SHP77 (cell line): ENCODE measurements around the gene ZNF57.
"Not testable (repeated sequence)": the region's sequence is repeated elsewhere in the genome, so short reads cannot be mapped to it uniquely, and the experiment has no call there.

Experiments
- DNase-seq, 2 experiments: peaks; one replicate each; lab custom pipeline; 2025; lab: John Stamatoyannopoulos, UW

ZNF57 gene

DNA sequence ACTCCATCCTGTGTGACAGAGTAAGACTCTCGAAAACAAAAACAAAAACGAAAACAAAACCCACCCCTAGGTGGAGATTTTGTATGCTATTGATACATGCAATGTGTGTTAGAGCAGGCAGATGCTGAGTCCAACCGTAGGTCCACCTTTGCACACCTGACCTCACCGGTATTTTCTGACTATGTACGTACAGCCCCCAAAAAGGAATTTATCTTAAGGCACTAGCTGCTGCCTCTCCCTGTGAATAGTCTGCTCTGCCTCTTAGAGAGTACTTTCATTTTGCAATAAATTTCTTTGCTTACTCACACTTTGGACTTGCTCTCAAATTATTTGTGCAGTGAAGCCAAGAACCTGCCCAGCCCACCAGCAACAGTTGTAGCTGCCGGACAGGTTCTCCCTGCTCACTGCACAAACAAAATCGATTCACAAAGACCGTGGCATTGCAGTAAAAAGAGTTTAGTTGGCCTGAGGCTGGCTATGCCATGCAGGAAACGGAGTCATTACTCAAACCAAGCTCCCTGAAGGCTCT is 52.3 kb downstream of the ZNF57 start:
- DNase-seq, result no peak

DNA sequence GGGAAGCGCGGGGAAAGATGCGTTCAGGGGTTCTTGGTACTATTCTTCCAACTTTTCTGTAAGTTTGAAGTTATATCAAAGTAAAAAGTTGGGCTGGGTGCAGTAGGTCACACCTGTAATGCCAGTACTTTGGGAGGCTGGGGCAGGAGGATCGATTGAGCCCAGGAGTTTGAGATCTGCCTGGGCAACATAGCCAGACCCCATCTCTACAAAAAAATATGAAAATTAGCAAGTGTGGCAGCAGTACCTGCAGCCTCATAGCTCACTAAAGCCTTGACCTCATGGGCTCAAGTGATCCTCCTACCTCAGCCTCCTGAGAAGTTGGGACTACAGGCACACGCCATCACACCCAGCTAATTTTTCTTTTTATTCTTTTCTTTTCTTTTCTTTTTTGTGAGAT is 56.4 kb downstream of the ZNF57 start:
- no peak for DNase-seq

GRCh38 chr19:2960120-2960519 is 59.4 kb downstream of the ZNF57 start:
- no peak for DNase-seq

- peak; percentile 58 to 70 for DNase-seq
These were observed 61.4 kb downstream of the ZNF57 start for GRCh38 chr19:2962018-2962670.

DNA sequence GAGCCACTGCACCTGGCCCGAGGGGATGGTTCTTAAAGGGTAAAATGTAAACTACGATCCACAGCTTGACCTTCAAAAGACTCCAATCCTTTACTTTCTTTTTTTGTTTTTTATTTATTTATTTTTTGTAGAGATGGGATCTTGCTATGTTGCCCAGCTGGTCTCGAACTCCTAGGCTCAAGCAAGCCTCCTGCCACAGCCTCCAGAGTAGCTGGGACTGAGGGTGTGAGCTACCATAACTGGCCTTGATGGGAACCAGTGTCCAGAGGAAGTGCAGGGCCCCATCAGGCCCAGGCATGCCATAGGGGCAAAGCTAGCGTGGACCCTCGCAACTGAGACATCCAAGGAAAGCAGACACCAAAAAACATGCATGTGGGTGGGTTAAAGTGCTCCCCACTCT is 62.4 kb downstream of the ZNF57 start:
- no peak for DNase-seq

DNA sequence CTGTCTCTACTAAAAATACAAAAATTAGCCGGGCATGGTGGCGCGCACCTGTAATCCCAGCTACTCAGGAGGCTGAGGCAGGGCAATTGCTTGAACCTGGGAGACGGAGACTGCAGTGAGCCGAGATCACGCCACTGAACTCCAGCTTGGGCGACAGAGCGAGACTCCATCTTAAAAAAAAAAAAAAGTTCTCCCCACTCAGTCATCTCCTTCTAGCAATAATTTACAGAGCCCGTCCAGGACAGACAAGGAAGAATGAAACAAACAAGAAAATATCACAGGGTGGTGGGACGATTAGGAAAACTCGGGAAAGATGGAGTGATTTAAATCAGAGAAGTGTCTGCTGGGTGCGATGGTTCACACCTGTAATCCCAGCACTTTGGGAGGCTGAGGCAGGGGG is 62.9 kb downstream of the ZNF57 start:
- not testable (repeated sequence) for DNase-seq

DNA sequence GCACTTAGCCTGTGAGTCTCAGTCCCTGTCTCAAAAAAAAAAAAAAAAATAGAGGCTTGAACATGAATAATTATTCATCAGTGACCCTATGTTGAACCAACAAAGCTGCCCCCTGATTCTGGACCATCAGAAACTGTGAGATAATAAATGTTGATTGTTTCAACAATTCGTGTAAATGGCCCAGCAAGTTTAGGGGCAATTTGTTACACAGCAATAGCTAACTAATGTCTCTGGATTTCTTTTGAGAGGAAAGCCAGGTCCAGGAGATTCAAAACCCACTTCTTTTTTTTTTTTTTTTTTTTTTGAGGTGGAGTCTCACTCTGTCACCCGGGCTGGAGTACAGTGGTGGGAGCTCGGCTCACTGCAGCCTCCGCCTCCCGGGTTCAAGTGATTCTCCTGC is 64.1 kb downstream of the ZNF57 start:
- no peak for DNase-seq

- no peak for DNase-seq
These were observed 67.2 kb downstream of the ZNF57 start for GRCh38 chr19:2967972-2968371.
